A673 (cell line): ENCODE measurements around the gene RHEB.

ENCODE experiments used
- CTCF ChIP-seq: fragments of 300-800, 200-600 bp; sonication (generic); conservative IDR thresholded peaks from 2 replicates; pipeline ENCODE4 v1.5.1; 2017; ENCODE audit warnings: low read depth, mild to moderate bottlenecking, antibody characterized with exemption, low read length, moderate library complexity, mixed read lengths
- EZH2 ChIP-seq: fragments of 200-600 bp; sonication (generic); IDR thresholded peaks from 2 replicates; pipeline ENCODE4 v1.6.1; 2017; ENCODE audit warnings: borderline replicate concordance, low read depth, mild to moderate bottlenecking, mixed read lengths, antibody characterized with exemption, low read length; ENCODE audit not compliant: poor library complexity, severe bottlenecking

GRCh38 chr7:151431281-151431767 is 88.4 kb downstream of the RHEB start:
- TF ChIP-seq CTCF (no peak), EZH2 (no peak)
